Astrocyte (in vitro differentiated cells and primary cell): Measurements from ENCODE around the gene ZNF10.

Experiments
- EZH2 ChIP-seq: IDR thresholded peaks from 2 replicates; pipeline ENCODE4 v1.6.1; 2012; ENCODE audit warnings: mild to moderate bottlenecking, low read length, inconsistent platforms; ENCODE audit not compliant: insufficient read depth
- TF ChIP-seq, protein P1 (sequence below): IDR thresholded peaks from 2 replicates; pipeline ENCODE4 v1.5.1; 2011; ENCODE audit warnings: low read depth, mild to moderate bottlenecking, inconsistent platforms, low read length, moderate library complexity; ENCODE audit not compliant: insufficient read depth

GRCh38 chr12:133156125-133156690 lies 25.8 kb downstream of the ZNF10 start:
- TF ChIP-seq, protein P1, sequence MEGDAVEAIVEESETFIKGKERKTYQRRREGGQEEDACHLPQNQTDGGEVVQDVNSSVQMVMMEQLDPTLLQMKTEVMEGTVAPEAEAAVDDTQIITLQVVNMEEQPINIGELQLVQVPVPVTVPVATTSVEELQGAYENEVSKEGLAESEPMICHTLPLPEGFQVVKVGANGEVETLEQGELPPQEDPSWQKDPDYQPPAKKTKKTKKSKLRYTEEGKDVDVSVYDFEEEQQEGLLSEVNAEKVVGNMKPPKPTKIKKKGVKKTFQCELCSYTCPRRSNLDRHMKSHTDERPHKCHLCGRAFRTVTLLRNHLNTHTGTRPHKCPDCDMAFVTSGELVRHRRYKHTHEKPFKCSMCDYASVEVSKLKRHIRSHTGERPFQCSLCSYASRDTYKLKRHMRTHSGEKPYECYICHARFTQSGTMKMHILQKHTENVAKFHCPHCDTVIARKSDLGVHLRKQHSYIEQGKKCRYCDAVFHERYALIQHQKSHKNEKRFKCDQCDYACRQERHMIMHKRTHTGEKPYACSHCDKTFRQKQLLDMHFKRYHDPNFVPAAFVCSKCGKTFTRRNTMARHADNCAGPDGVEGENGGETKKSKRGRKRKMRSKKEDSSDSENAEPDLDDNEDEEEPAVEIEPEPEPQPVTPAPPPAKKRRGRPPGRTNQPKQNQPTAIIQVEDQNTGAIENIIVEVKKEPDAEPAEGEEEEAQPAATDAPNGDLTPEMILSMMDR = no peak
- TF ChIP-seq EZH2 = no peak
